ENCODE results near the gene SUN1.

- TF ChIP-seq CTCF (IDR thresholded peaks at IDR 0.05) (no peak), ZFX (IDR thresholded peaks at IDR 0.05; ENCODE audit: borderline replicate concordance) (no peak)
Observed at GRCh38 chr7:844043-844442, 11.8 kb downstream of the SUN1 start.
